ENCODE results near the gene ECEL1.

ECEL1 gene

GRCh38 chr2:232518844-232519243, 31.2 kb upstream of the ECEL1 start:
- Histone ChIP-seq H3K79me2 (ENCODE audit: insufficient read depth, low read length) (no peaks in the 10 kb centered on the region), H3K4me1 (ENCODE audit: insufficient read depth, low read length) (peaks cover 2% of the 10 kb centered on the region; the same call in 1 of the 2 replicates), H3K36me3 (ENCODE audit: insufficient read depth, low read length) (no peaks in the 10 kb centered on the region), H3K9ac (ENCODE audit: low read depth, low read length) (no peak overlapping the region), H3K4me3 (ENCODE audit: low read depth in 1 of 2, low read length in 2 of 2) (no peak overlapping the region), H3K4me2 (ENCODE audit: insufficient read depth, low read length) (no peak overlapping the region), H2AFZ (ENCODE audit: low read depth, low read length) (no peak overlapping the region), H3K9me3 (ENCODE audit: insufficient read depth, low read length, severe bottlenecking) (no peaks in the 10 kb centered on the region), H4K20me1 (ENCODE audit: insufficient read depth, low read length) (no peaks in the 10 kb centered on the region), H3K27ac (ENCODE audit: low read length) (no peak overlapping the region), H3K27me3 (ENCODE audit: insufficient read depth, low read length, poor library complexity) (no peaks in the 10 kb centered on the region)
- ATAC-seq (ENCODE audit: insufficient read depth, low read depth) (no peak), DNase-seq (no peak)
- TF ChIP-seq EZH2 (IDR thresholded peaks at IDR 0.05; ENCODE audit: borderline replicate concordance, low read depth, low read length, severe bottlenecking) (no peak), CTCF (IDR thresholded peaks at IDR 0.05; ENCODE audit: borderline replicate concordance, extremely low read depth, low read length, poor library complexity, severe bottlenecking) (no peak)

- no peak for ATAC-seq (ENCODE audit: insufficient read depth, low read depth)
- no peak overlapping the region for H2AFZ ChIP-seq (ENCODE audit: low read depth, low read length)
- TF ChIP-seq EZH2 (IDR thresholded peaks at IDR 0.05; ENCODE audit: borderline replicate concordance, low read depth, low read length, severe bottlenecking) (no peak), CTCF (IDR thresholded peaks at IDR 0.05; ENCODE audit: borderline replicate concordance, extremely low read depth, low read length, poor library complexity, severe bottlenecking) (no peak)
- no peak overlapping the region for H3K27ac ChIP-seq (ENCODE audit: low read length)
- no peak overlapping the region for H3K4me2 ChIP-seq (ENCODE audit: insufficient read depth, low read length)
- H3K27me3 ChIP-seq (ENCODE audit: insufficient read depth, low read length, poor library complexity), result no peaks in the 10 kb centered on the region
- H3K9me3 ChIP-seq (ENCODE audit: insufficient read depth, low read length, severe bottlenecking), result no peaks in the 10 kb centered on the region
- no peaks in the 10 kb centered on the region for H4K20me1 ChIP-seq (ENCODE audit: insufficient read depth, low read length)
- H3K36me3 ChIP-seq (ENCODE audit: insufficient read depth, low read length), result no peaks in the 10 kb centered on the region
- H3K79me2 ChIP-seq (ENCODE audit: insufficient read depth, low read length), result no peaks in the 10 kb centered on the region
- H3K4me1 ChIP-seq (ENCODE audit: insufficient read depth, low read length), result no peaks in the 10 kb centered on the region
- H3K9ac ChIP-seq (ENCODE audit: low read depth, low read length), result no peak overlapping the region
- H3K4me3 ChIP-seq (ENCODE audit: low read depth in 1 of 2, low read length in 2 of 2), result no peak overlapping the region
- DNase-seq, result no peak
These were observed 28.9 kb upstream of the ECEL1 start for GRCh38 chr2:232516551-232516950.

GRCh38 chr2:232515639-232516038, 28.0 kb upstream of the ECEL1 start:
- H2AFZ ChIP-seq (ENCODE audit: low read depth, low read length), result no peak overlapping the region

More at GRCh38 chr2:232515639-232516038, 28.0 kb upstream of the ECEL1 start:
- H3K4me3 ChIP-seq (ENCODE audit: low read depth in 1 of 2, low read length in 2 of 2), result no peak overlapping the region
- H3K79me2 ChIP-seq (ENCODE audit: insufficient read depth, low read length), result no peaks in the 10 kb centered on the region
- H3K36me3 ChIP-seq (ENCODE audit: insufficient read depth, low read length), result no peaks in the 10 kb centered on the region
- no peaks in the 10 kb centered on the region for H4K20me1 ChIP-seq (ENCODE audit: insufficient read depth, low read length)
- no peak overlapping the region for H3K27ac ChIP-seq (ENCODE audit: low read length)
- DNase-seq (no peak), ATAC-seq (ENCODE audit: insufficient read depth, low read depth) (no peak)
- H3K9ac ChIP-seq (ENCODE audit: low read depth, low read length), result no peak overlapping the region
- no peaks in the 10 kb centered on the region for H3K27me3 ChIP-seq (ENCODE audit: insufficient read depth, low read length, poor library complexity)
- H3K4me2 ChIP-seq (ENCODE audit: insufficient read depth, low read length), result no peak overlapping the region
- H3K4me1 ChIP-seq (ENCODE audit: insufficient read depth, low read length), result no peaks in the 10 kb centered on the region
- no peaks in the 10 kb centered on the region for H3K9me3 ChIP-seq (ENCODE audit: insufficient read depth, low read length, severe bottlenecking)
- TF ChIP-seq EZH2 (IDR thresholded peaks at IDR 0.05; ENCODE audit: borderline replicate concordance, low read depth, low read length, severe bottlenecking) (no peak), CTCF (IDR thresholded peaks at IDR 0.05; ENCODE audit: borderline replicate concordance, extremely low read depth, low read length, poor library complexity, severe bottlenecking) (no peak)

Data from DND-41 (cell line).